ENCODE measurements around the gene ADRM1. TPM values are rescaled to one million over a fixed set of nuclear protein-coding genes. Genes with fewer than 3 reads are reported as not detected.

The ADRM1 gene, protein sequence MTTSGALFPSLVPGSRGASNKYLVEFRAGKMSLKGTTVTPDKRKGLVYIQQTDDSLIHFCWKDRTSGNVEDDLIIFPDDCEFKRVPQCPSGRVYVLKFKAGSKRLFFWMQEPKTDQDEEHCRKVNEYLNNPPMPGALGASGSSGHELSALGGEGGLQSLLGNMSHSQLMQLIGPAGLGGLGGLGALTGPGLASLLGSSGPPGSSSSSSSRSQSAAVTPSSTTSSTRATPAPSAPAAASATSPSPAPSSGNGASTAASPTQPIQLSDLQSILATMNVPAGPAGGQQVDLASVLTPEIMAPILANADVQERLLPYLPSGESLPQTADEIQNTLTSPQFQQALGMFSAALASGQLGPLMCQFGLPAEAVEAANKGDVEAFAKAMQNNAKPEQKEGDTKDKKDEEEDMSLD
- 100 to 1,000 TPM in 2 of 6 donors, 10 to 100 TPM in 4; 57.6 to 158 (median 91.6) TPM for total RNA-seq

GRCh38 chr20:62302341-62303061, at the start of gene ADRM1:
ADRM1 (plus strand) TSS chr20:62302997; CDS start chr20:62303569, 572 bp downstream.
- TF ChIP-seq POLR2A (IDR thresholded peaks at IDR 0.05) (peak in 2 of 4 donors; percentile 34 to 83), EP300 (IDR thresholded peaks at IDR 0.05) (no peak), POLR2AphosphoS5 (IDR thresholded peaks at IDR 0.05) (peak; percentile 80 to 82), CTCF (IDR thresholded peaks at IDR 0.05) (peak; percentile 96 to 99 (median 99))
- peak; percentile 97 to 99 for DNase-seq
- peaks cover 22 to 41% (median 26%) of the 10 kb centered on the region in 4 donors for H3K4me1 ChIP-seq
- peak within 1 kb of the TSS; percentile 57 to 99 (median 90) for H3K4me3 ChIP-seq
- 0% methylated on average over 17 of the region's 81 CpGs; no CpG with 5 or more reads in 1 of the 2 donors for WGBS, 2 donors
- peaks cover 17 to 49% (median 28%) of the 10 kb centered on the region in 4 donors for H3K36me3 ChIP-seq
- peak within 1 kb of the TSS; percentile 97 to 99 (median 98) for H3K27ac ChIP-seq
- no peaks in the 10 kb centered on the region for H3K9me3 ChIP-seq
- no peaks in the 10 kb centered on the region for H3K27me3 ChIP-seq
- ATAC-seq (ENCODE audit: low FRiP score in 2 of 2), result peak; percentile 94 to 96

- Histone ChIP-seq H3K4me3 (no peak overlapping the region), H3K27me3 (no peaks in the 10 kb centered on the region), H3K9me3 (no peaks in the 10 kb centered on the region), H3K36me3 (peaks cover 3 to 29% (median 12%) of the 10 kb centered on the region in 4 donors), H3K27ac (no peak overlapping the region), H3K4me1 (no peaks in the 10 kb centered on the region)
- 91 to 92% methylated on average over 6 of the region's 6 CpGs for WGBS, 2 donors
- ATAC-seq (ENCODE audit: low FRiP score in 2 of 2), result no peak
- no peak for TF ChIP-seq EP300 (IDR thresholded peaks at IDR 0.05)
- no peak for TF ChIP-seq CTCF (IDR thresholded peaks at IDR 0.05)
- TF ChIP-seq POLR2A (IDR thresholded peaks at IDR 0.05), result no peak
- TF ChIP-seq POLR2AphosphoS5 (IDR thresholded peaks at IDR 0.05), result no peak
- no peak for DNase-seq
These were observed 49.4 kb upstream of the ADRM1 start for GRCh38 chr20:62253398-62253797.

GRCh38 chr20:62254021-62254724, 48.6 kb upstream of the ADRM1 start:
- Histone ChIP-seq H3K27ac (no peak overlapping the region), H3K4me3 (no peak overlapping the region), H3K36me3 (peaks cover 3 to 34% (median 16%) of the 10 kb centered on the region in 4 donors), H3K27me3 (no peaks in the 10 kb centered on the region), H3K4me1 (no peaks in the 10 kb centered on the region), H3K9me3 (no peaks in the 10 kb centered on the region)
- ATAC-seq (ENCODE audit: low FRiP score in 2 of 2), result no peak
- peak in 1 of 2 donors; percentile 77 for DNase-seq
- TF ChIP-seq POLR2A (IDR thresholded peaks at IDR 0.05) (no peak), CTCF (IDR thresholded peaks at IDR 0.05) (no peak), POLR2AphosphoS5 (IDR thresholded peaks at IDR 0.05) (no peak), EP300 (IDR thresholded peaks at IDR 0.05) (no peak)
- WGBS, 2 donors, result 83 to 90% methylated on average over 13 to 23 of the region's 24 CpGs

- TF ChIP-seq POLR2AphosphoS5 (IDR thresholded peaks at IDR 0.05) (no peak), EP300 (IDR thresholded peaks at IDR 0.05) (no peak), CTCF (IDR thresholded peaks at IDR 0.05) (no peak), POLR2A (IDR thresholded peaks at IDR 0.05) (no peak)
- Histone ChIP-seq H3K27me3 (no peaks in the 10 kb centered on the region), H3K27ac (no peak overlapping the region), H3K4me1 (no peaks in the 10 kb centered on the region), H3K36me3 (peaks cover 3 to 52% (median 32%) of the 10 kb centered on the region in 4 donors), H3K9me3 (no peaks in the 10 kb centered on the region), H3K4me3 (no peak overlapping the region)
- no peak for DNase-seq
- WGBS, 2 donors, result 92 to 94% methylated on average over 10 of the region's 10 CpGs
- ATAC-seq (ENCODE audit: low FRiP score in 2 of 2), result no peak
These were observed 46.8 kb upstream of the ADRM1 start for GRCh38 chr20:62255976-62256375.
